GM12874 (cell line): ENCODE data around the gene DSE.

Experiments used
- TF ChIP-seq, protein P1 (sequence below): IDR thresholded peaks from 2 replicates; pipeline ENCODE4 v1.5.1; 2011; ENCODE audit warnings: low read depth, mild to moderate bottlenecking, control low read depth, low read length, moderate library complexity; ENCODE audit not compliant: insufficient read depth

The DSE gene

GRCh38 chr6:116444575-116444974 lies 73.8 kb downstream of the DSE start:
- TF ChIP-seq, protein P1, sequence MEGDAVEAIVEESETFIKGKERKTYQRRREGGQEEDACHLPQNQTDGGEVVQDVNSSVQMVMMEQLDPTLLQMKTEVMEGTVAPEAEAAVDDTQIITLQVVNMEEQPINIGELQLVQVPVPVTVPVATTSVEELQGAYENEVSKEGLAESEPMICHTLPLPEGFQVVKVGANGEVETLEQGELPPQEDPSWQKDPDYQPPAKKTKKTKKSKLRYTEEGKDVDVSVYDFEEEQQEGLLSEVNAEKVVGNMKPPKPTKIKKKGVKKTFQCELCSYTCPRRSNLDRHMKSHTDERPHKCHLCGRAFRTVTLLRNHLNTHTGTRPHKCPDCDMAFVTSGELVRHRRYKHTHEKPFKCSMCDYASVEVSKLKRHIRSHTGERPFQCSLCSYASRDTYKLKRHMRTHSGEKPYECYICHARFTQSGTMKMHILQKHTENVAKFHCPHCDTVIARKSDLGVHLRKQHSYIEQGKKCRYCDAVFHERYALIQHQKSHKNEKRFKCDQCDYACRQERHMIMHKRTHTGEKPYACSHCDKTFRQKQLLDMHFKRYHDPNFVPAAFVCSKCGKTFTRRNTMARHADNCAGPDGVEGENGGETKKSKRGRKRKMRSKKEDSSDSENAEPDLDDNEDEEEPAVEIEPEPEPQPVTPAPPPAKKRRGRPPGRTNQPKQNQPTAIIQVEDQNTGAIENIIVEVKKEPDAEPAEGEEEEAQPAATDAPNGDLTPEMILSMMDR, result no peak

DNA sequence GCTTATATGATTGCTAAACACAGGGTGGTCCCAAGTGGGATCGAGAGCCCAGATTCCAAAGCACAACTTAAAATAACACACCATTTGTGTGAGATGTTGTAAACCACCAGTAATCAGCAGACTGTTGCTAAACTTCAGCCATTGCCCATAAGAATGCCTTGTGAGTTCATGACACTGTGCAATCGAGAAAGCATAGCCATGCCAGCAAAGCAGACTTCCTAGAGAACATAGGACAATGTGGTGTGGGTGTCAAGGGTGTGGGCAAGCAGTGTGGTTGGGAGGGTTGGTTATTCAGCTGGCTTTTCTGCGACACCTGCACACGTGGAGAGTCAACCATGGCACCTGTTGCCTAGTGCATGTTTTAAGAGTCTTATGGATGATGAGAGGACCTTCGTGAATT lies 74.4 kb downstream of the DSE start:
- TF ChIP-seq, protein P1, result no peak

GRCh38 chr6:116446399-116446798 lies 75.7 kb downstream of the DSE start:
- TF ChIP-seq, protein P1, result no peak

- TF ChIP-seq, protein P1, result no peak
Measured at GRCh38 chr6:116447052-116447451, 76.3 kb downstream of the DSE start.

DNA sequence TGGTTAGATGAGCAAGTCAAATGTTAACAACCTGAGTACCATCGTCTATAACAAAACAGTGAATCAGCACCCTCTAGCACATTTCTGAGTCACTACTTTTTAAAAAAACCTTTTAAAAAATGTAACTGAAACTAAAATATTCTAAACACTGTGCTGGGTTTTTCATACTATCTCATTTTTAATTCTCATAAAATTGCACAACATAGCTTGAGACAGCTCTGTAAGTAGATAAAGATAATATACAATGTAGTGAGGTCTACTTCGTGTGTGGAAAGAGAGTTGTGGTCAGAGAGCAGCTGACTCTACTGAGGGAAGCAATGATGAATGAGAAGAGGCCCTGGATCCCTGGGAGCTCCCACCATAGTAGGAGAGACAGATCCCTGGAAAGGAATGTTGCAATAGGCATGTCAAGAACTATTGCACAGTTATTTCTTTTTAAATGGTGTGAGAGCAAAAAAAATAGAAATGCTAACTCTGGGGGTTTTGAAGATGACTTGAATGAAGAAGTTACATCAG lies 76.8 kb downstream of the DSE start:
- TF ChIP-seq, protein P1, result no peak

GRCh38 chr6:116449565-116449964 lies 78.8 kb downstream of the DSE start:
- TF ChIP-seq, protein P1, result no peak

GRCh38 chr6:116450185-116450710 lies 79.5 kb downstream of the DSE start:
- TF ChIP-seq, protein P1, result no peak
